Skin epidermis (tissue), 12 donors: ENCODE data around the gene LRRC14B.
"Not testable (repeated sequence)": the region's sequence is repeated elsewhere in the genome, so short reads cannot be mapped to it uniquely, and the experiment has no call there.

Experiments used
- H3K27ac ChIP-seq, 21 experiments: fragments of 200-600 bp; sonication (generic) in 11 of 21; one replicate each; pipeline ENCODE4 v1.5.0; 2020; ENCODE audit warnings: mild to moderate bottlenecking in 3 of 21, inconsistent platforms in 2 of 21, moderate library complexity in 2 of 21
- H3K4me3 ChIP-seq, 7 experiments: fragments of 200-600 bp; sonication (generic) in 2 of 7; one replicate each; pipeline ENCODE4 v1.5.0; 2020; ENCODE audit warnings: inconsistent platforms in 2 of 7, mild to moderate bottlenecking in 2 of 7, moderate library complexity in 1 of 7

LRRC14B gene

GRCh38 chr5:189486-189885, 1.8 kb upstream of the LRRC14B start:
- Histone ChIP-seq H3K4me3 (no peak overlapping the region), H3K27ac (no peak overlapping the region)

GRCh38 chr5:189976-190365, 1.3 kb upstream of the LRRC14B start:
- no peak overlapping the region for H3K4me3 ChIP-seq
- no peak overlapping the region for H3K27ac ChIP-seq

DNA sequence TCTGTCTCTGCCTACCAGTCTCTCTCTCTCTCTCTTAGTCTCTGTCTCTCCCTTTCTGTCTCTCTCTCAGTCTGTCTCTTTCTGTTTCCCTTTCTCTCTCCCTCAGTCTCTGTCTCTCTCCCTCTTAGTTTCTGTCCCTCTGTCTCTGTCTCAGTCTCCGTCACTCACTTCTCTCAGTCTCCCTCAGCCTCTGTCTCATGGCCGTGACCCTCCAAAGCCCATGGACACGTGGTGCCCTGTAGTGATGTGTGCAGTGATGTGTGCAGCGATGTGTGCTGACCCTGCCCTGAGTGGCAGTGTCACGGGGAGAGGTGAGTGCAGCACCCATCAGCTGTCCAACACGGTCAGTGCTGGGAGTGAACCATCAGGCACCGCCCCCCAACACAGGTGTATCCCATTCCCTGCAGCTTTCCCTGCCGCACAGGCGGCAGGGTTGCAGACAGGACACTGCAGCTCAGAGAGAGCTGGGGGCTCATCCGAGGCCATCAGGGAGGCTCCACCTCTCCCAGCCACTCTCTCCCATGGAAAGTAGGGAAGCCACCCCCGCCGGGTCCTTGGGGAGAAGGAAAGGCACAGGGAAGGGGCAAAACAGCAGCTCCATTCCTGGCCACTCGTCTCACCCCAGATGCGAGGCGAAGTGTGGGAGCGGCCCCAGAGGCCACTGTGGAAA, 794 bp upstream of the LRRC14B start:
- no peak overlapping the region for H3K27ac ChIP-seq
- peak overlapping the region in 1 of 7 experiments; percentile 1 for H3K4me3 ChIP-seq

DNA sequence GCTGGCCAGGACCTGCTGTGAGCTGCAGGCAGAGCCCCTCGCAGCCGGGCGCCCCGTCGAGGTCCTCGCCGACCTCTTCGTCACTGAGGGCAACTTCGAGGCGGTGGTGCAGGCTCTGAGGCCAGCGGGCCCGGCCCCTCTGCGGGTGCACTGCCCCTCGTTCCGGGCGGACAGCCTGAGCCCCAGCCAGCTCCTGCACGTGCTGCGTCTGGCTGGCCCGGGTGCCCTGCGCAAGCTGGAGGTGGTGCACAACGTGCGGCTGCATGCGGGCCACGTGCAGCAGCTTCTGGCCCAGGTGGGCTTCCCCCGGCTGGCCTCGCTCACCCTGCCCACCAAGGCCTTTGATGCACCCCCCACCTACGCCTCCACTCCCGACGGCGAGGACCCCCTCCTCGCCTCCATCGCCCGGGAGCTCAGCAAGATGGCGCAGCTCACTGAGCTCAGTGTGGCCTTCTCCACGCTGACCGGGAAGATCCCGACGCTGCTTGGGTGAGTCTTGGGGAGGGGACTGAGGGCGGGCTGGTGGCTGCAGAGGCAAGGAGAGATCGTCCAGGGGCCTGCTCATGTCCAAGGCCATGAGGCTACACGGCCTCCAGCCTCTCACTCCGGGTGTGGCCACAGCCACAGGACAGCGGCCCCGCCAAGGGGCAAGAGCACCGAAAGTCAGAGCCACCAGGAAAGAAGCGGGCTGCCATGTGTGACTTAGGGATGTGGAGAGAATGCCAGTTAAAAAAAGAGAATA, 825 bp downstream of the LRRC14B start:
- Histone ChIP-seq H3K4me3 (peak overlapping the region in 1 of 7 experiments; percentile 4), H3K27ac (no peak overlapping the region)

DNA sequence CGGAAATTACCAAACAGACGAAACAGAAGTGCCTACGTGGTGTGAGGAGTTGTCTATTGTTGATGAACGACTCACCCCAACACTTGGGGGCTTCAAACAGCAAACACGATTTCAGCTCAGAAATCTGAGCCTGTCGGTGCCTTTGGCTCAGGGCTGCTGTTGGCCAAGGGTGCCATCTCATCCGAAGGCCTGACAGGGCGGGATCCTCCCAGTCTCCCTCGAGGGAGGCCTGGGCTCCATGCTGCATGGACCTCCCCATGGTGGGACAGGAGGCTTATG, 1.3 kb downstream of the LRRC14B start:
- no peak overlapping the region for H3K4me3 ChIP-seq
- no peak overlapping the region for H3K27ac ChIP-seq

- no peak overlapping the region for H3K27ac ChIP-seq
- H3K4me3 ChIP-seq, result no peak overlapping the region
Measured at GRCh38 chr5:192970-193831, 1.9 kb downstream of the LRRC14B start.

GRCh38 chr5:194102-194501, 2.8 kb downstream of the LRRC14B start:
- Histone ChIP-seq H3K27ac (no peak overlapping the region), H3K4me3 (no peak overlapping the region)

DNA sequence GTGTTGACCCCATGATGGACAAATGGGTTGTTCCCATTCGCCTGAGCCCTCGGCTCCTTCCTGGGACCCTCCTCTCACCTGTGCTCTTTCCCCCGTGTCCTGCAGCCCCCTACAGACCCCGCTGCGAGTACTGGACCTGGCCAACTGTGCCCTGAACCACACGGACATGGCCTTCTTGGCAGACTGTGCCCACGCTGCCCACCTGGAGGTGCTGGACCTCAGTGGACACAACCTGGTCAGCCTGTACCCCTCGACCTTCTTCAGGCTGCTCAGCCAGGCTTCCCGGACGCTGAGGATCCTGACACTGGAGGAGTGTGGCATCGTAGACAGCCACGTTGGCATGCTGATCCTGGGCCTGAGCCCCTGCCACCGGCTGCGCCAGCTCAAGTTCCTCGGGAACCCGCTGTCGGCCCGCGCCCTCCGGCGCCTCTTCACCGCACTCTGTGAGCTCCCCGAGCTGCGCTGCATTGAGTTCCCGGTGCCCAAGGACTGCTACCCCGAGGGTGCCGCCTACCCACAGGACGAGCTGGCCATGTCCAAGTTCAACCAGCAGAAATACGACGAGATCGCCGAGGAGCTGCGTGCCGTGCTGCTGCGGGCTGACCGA, 3.4 kb downstream of the LRRC14B start:
- Histone ChIP-seq H3K4me3 (no peak overlapping the region), H3K27ac (no peak overlapping the region)

- Histone ChIP-seq H3K27ac (no peak overlapping the region), H3K4me3 (no peak overlapping the region)
Measured at GRCh38 chr5:195401-196160, 4.3 kb downstream of the LRRC14B start.

DNA sequence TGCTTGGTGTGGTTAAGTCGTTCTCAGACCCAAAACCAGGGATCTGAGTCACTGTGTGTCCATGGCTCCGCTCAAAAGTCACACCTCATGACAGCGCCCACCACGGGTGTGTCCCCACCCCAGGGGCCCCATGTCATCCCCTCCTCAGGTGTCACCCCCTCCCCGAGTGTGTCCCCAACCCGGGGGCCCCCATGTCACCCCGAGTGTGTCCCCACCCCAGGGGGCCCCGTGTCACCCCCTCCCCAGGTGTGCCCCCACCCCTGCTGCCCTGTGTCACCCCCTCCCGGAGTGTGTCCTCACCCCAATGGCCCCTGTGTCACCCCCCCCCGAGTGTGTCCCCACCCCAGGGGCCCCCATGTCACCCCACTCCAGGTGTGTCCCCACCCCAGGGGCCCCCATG, 5.1 kb downstream of the LRRC14B start:
- H3K27ac ChIP-seq, result no peak overlapping the region

GRCh38 chr5:197031-197430, 5.7 kb downstream of the LRRC14B start:
- H3K4me3 ChIP-seq, H3K27ac ChIP-seq: not testable (repeated sequence)

More for the DNA sequence above, 5.1 kb downstream of the LRRC14B start:
- H3K4me3 ChIP-seq, result no peak overlapping the region

DNA sequence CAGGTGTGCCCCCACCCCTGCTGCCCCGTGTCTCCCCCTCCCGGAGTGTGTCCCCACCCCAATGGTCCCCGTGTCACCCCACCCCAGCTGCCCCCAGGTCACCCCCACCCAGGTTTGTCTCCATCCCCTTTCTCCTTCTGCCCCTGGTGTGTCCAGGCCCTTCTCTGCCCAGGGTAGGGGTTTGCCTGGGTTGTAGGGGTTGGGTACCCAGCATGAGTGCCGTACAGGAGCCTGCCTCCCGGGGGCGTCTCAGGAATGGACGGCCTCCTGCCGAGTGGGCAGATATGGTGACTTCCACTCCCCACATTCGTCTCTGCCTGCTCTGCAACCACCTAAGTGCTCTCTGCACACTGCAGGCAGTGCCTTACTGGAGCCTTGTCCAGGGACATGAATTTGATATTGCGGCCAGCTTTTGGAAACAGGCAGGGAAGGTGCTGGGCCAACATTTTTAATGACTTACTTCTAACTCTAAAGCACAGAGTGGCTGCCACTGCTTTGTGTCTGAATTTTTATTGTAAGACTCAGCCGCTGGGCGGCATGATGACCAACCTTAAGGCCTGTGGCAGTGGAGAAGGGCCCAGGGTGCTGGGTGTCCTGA, 6.7 kb downstream of the LRRC14B start:
- no peak overlapping the region for H3K27ac ChIP-seq
- H3K4me3 ChIP-seq, result no peak overlapping the region

DNA sequence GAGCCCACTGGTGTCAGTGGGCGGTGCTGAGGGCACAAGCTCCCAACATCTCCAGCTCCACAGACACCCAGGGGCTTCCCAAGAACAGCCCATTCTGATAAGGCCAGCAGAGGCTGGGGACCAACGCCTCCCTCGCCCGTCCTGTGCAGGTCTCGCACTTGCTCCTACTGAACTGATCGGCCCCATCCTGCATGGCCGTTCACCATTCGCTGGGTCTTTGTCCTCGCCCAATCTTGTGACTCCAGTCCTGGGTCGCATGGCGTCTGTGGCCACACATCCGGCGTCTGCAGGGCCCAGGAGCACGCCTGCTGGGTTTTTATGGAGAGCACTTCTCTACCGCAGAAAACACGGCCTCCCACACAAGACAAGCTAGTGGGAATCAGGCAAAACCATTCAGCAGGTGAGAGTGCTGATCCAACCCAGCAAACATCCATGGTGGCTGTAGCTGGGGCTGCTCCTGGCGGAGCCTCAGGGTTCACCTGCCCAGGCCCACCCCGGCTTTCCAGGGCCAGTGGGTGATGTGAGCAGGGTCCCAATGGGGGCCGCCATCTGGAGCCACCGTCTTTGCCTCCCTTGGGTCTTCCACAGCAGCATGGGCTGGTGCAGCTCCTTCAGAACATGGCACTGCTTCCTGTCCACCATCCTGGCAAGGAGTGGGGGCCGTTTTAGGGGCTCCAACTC, 7.4 kb downstream of the LRRC14B start:
- Histone ChIP-seq H3K4me3 (no peak overlapping the region), H3K27ac (no peak overlapping the region)

DNA sequence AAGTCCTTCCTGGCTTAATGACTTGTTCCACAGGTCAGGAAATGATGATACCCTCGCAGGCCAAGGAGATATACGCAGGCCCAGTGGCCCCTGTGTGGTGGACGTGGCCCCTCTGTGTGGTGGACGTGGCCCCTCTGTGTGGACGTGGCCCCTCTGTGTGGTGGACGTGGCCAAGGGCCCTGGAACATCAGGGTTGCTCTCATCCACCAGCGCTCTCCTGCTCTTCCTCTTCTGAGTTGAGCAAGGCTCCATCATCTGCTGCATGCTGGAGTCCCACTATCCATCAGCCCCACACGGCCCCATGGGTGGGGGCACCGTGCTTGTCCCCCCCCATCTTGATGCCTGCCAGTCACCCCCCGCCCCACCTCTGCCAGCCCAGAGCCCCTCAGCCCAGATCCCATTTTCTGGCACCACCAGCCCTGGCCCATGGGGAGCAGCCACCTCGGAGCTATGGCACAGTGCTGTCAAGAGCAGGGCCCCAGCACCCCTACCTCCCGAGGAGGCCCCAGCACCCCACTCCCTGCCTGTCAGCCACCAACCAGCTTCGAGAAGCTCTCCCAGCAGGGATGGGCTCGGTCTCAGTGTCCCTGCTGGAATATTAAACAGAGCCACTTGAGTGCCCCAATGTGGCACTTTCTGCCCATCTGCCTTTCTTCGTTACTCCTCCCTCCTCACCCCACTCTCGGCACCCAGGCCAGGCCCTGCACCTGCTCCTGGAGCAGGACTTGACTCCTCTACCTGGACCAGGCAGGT, 8.1 kb downstream of the LRRC14B start:
- H3K27ac ChIP-seq, result no peak overlapping the region
- no peak overlapping the region for H3K4me3 ChIP-seq

- H3K4me3 ChIP-seq, result no peak overlapping the region
- H3K27ac ChIP-seq, result no peak overlapping the region
Measured at GRCh38 chr5:199950-200645, 8.8 kb downstream of the LRRC14B start.

DNA sequence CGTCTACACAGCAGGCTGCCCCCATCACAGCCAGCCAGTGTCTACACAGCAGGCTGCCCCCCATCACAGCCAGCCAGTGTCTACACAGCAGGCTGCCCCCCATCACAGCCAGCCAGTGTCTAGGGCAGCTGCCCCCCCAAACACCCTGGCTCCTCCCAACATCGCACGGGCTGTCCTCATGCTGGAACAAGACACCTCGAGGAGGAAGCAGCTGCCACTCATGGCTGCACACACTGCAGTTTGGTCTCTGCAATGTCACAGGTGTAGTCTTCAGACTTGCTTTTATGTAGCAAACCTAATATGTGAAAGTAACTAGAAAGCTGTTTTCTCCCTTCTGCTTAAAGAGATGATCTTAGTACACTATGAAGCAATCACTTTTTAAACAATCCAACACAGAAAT, 9.7 kb downstream of the LRRC14B start:
- H3K27ac ChIP-seq, result no peak overlapping the region
- H3K4me3 ChIP-seq, result no peak overlapping the region

DNA sequence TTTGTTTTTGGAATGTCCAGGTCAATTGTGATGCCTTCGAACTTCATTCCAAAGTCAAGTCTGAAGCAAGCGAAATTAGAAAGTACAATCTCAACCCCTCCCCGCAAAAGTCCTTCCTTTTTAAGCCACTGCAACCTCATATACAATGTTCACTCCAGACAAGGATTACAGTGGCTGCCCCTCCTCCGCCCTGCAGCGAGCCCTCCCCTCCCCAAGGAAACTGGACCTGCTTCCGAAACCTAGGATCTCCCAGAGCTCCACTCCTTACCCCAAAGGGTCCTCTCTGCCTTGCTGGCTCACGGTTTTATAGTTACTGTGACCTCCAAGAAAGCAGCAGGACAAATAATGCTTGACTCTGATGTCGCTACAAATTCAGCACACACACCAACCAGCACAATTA, 10.4 kb downstream of the LRRC14B start:
- no peak overlapping the region for H3K27ac ChIP-seq

More for the DNA sequence above, 10.4 kb downstream of the LRRC14B start:
- no peak overlapping the region for H3K4me3 ChIP-seq
